Measurements from ENCODE around the gene COL20A1.

GRCh38 chr20:63330084-63330760 is 37.2 kb downstream of the COL20A1 start:
- TF ChIP-seq CTCF (IDR thresholded peaks at IDR 0.05), result no peak
- no peak for TF ChIP-seq POLR2A (IDR thresholded peaks at IDR 0.05)
- TF ChIP-seq EP300 (IDR thresholded peaks at IDR 0.05), result no peak
- TF ChIP-seq POLR2AphosphoS5 (IDR thresholded peaks at IDR 0.05), result no peak

Data from sigmoid colon (tissue), 4 donors.